ENCODE data around the gene SLC22A4.

The SLC22A4 gene

DNA sequence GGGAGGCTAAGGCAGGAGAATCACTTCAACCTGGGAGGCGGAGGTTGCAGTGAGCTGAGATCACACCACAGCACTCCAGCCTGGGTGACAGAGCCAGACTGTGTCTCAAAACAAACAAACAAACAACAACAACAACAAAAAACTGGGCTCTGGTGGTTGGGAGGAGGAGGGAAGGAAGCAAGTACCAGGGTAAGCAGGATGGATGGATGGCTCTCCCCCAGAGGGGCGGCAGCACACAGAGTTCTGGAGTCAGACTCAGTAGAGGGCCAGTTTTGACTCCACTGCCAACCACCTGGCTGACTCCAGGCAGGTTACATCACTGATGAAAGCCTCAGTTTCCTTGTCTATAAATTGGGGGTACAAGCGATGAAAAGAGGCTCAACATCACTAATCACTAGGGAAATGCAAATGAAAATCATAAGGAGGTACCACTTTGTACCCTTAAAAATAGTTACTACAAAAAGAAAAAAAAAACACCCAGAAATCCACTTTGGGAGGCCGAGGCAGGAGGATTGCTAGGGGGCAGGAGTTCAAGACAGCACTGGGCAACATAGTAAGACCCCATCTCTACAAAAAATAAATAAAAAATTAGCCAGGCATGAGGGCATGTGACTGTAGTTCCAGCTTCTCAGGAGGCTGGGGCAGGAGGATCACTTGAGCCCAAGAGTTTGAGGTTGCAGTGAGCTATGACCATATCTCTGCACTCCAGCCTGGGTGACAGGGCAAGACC lies 3.2 kb downstream of the SLC22A4 start:
- H3K4me3 Mint-ChIP-seq: no peak overlapping the region
- ATAC-seq (no peak), DNase-seq (no peak)
- H3K27ac Mint-ChIP-seq: no peak overlapping the region
- peaks cover 34% of the 10 kb centered on the region for H3K4me1 Mint-ChIP-seq
- H3K9me3 Mint-ChIP-seq: no peaks in the 10 kb centered on the region
- H3K36me3 Mint-ChIP-seq (ENCODE audit: low read depth): no peaks in the 10 kb centered on the region
- H3K27me3 Mint-ChIP-seq: no peaks in the 10 kb centered on the region

DNA sequence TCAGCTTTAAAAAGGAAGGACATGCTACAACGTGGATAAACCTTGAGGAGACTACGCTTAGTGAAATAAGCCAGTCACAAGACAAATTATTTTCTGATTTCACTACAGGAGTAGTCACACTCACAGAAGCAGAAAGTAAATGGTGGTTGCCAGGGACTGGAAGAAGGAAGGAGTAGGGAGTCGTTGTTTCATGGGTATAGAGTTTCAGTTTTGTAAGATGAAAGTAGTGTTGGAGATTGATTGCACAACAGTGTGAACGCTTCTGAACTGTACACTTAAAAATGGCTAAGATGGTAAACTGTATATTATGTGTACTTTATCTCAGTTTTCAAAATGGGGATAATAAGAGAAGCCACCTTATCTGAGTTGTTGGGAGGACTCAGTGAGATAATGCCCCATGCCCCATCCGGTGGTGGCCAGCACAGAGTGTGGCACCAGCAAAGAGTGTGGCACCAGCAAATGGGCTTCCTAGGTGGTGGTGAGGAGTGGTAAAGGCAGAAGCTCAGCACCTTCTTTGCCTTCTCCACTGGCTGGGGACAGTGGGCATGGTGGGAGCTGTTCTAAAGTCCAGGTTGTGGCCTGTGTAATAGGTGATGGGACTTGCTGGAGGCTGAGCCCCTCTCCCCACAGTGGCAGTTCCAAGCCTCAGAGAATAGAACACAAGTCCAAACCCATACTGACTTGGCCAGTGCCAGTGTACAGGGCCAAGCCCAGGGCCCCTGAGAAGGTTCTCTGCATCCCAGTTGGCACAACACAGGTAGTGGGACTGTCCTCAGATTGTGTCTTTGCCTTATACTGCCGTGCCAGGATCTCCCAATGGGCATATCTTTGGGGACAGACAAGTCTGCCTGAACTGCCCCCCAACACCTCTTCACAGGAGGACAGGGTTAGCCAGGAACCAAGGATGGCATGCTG lies 4.4 kb downstream of the SLC22A4 start:
- Mint-ChIP-seq H3K4me3 (no peak overlapping the region), H3K27me3 (no peaks in the 10 kb centered on the region), H3K36me3 (ENCODE audit: low read depth) (peaks cover 3% of the 10 kb centered on the region), H3K4me1 (peaks cover 26% of the 10 kb centered on the region), H3K27ac (no peak overlapping the region), H3K9me3 (no peaks in the 10 kb centered on the region)
- DNase-seq (no peak), ATAC-seq (no peak)

DNA sequence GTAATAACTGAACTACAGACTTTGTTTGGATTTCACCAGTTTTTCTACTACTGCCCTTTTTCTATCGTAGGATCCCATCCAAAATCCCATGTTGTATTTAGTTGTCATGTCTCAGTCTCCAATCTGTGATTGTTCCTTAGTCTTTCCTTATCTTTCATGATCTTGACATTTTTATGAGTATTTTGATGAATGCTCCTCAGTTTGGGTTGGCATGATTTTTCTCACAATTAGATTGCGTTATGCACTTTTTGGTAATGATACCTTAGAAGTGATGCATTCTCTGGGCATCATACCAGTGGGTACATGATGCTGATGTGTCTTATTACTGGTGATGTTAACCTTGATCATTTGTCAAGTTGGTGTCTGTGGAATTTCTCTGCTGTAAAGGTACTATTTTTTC lies 5.7 kb downstream of the SLC22A4 start:
- DNase-seq: no peak
- H3K9me3 Mint-ChIP-seq: peaks cover 8% of the 10 kb centered on the region
- H3K36me3 Mint-ChIP-seq (ENCODE audit: low read depth): peaks cover 7% of the 10 kb centered on the region
- no peak overlapping the region for H3K4me3 Mint-ChIP-seq
- H3K4me1 Mint-ChIP-seq: peaks cover 24% of the 10 kb centered on the region
- H3K27ac Mint-ChIP-seq: no peak overlapping the region
- H3K27me3 Mint-ChIP-seq: no peaks in the 10 kb centered on the region
- no peak for ATAC-seq

DNA sequence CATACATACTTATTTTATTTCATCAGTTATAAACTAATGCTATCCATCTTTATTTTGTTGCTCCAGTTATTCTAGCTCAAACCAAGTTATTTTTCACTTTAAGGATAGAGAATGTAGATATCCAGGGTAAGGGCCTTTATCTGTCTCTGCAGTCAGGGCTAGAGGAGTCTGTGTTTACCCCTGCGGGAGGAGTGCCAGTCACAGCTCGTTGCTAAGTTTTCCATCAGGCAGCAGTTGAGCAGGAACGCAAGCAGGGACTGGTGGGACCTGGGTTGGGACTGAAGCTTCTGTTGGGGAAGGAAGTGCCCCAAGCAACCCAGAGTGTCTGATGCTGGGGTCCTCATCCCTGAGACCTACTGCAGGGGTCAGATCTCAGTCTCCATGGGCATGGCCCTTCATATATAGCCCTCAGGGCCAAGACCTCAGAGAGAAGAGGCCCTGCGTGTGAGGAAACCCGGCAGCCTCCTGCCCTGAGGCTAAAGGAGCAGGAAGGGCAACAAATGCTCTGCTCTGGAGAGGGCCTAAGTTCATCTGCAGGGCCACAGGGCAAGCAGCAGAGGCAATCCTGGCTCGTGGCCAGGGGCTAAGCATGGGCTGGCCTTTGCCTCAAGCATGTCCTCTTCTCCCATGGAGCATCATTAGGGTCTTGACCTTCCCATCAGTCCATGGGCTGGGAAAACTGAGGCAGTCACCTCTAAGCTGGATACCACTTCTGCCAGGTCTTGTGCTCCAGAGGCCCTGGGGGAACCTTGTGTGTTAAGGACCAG lies 6.6 kb downstream of the SLC22A4 start:
- Mint-ChIP-seq H3K36me3 (ENCODE audit: low read depth) (peaks cover 11% of the 10 kb centered on the region), H3K4me1 (peaks cover 16% of the 10 kb centered on the region), H3K4me3 (no peak overlapping the region), H3K27me3 (no peaks in the 10 kb centered on the region), H3K27ac (no peak overlapping the region), H3K9me3 (peaks cover 14% of the 10 kb centered on the region)
- ATAC-seq: no peak
- no peak for DNase-seq

DNA sequence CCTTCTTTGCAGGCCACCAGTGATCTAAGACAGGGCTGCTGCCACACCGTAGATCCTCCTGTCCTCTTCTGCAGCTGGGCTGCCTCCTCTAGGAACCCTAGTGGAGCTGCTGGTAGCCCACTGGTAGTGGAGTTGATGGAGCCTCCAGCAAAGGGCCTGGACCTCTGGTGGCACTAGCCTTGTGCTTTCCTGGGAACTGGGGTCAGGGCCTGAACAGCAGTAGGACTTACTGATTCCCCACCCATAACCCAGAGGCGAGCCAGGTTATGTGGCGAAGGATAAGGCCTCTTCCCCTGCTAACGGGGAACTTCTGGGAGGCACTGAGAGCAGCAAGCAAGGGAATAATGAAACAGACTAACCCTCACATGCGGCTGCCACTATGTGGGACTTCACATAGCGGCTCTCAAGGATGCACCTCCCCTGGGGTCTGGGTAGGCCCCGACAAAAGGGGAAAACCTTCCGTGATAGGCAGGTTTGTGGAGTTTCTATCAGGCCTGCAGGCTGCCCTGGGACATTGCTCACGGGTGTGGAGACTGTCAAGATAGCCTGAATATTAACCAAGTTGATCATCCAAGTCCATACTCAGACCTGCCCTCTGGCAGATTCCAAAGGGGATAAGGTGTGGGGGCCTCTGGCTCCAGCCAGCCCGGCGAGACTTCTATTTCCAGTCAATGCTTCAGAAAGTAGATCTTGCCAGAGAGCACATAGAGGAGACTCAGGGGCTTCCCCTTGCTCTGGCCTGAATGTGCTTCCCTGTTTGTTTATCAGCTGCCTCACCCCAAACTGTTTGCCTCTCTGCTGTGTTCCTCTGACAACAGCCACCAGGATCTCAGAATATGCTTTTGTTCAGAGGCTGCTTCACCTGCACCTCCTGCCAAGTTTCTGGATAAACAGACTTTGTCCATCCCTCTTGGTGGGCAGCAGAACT lies 7.4 kb downstream of the SLC22A4 start:
- DNase-seq (no peak), ATAC-seq (no peak)
- H3K36me3 Mint-ChIP-seq (ENCODE audit: low read depth): peaks cover 11% of the 10 kb centered on the region
- no peak overlapping the region for H3K27ac Mint-ChIP-seq
- peaks cover 14% of the 10 kb centered on the region for H3K9me3 Mint-ChIP-seq
- no peak overlapping the region for H3K4me3 Mint-ChIP-seq
- H3K27me3 Mint-ChIP-seq: no peaks in the 10 kb centered on the region
- peaks cover 9% of the 10 kb centered on the region for H3K4me1 Mint-ChIP-seq

DNA sequence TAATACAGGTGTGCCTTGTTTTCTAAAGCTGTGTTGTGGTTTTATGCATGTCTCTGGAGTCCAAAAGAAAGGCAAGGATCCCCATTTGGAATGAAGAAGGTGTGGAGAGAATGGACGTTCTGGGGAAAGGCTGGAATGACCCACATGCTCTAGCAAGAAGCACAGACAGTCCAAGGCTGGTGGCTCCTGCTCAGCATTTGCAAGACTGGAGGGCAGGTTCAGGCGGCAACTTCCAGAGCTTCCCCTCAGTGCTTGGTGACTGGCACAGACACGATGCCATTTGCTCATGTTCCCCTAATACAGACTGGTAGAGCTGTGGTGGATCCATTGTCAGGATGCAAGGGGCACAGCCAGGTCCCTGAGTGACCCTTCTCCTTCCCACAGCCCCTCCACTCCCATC lies 8.2 kb downstream of the SLC22A4 start:
- ATAC-seq (no peak), DNase-seq (no peak)
- H3K36me3 Mint-ChIP-seq (ENCODE audit: low read depth): peaks cover 11% of the 10 kb centered on the region

DNA sequence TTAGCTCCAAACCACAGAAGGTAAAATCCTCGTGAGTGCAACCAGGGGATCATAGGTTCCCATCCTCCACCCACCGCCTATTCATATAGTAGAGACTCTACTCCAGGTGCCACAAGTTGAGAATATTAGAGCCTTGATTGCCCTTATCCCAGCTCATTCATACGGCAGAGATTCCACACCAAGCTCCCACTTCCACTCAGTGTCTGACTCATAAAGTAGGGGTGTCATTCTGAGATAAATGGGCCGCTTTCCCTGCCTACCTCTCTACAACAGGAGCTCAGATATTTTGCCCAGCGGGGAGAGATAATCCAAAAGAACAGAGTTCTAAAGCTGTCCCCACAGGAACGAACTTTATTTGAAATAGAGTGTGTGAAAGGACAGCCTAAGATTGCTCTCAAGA lies 9.4 kb downstream of the SLC22A4 start:
- no peaks in the 10 kb centered on the region for H3K4me1 Mint-ChIP-seq
- ATAC-seq: no peak
- peaks cover 14% of the 10 kb centered on the region for H3K9me3 Mint-ChIP-seq
- no peak overlapping the region for H3K27ac Mint-ChIP-seq
- H3K36me3 Mint-ChIP-seq (ENCODE audit: low read depth): peaks cover 11% of the 10 kb centered on the region
- H3K4me3 Mint-ChIP-seq: no peak overlapping the region
- no peaks in the 10 kb centered on the region for H3K27me3 Mint-ChIP-seq
- DNase-seq: no peak

More for the DNA sequence above, 8.2 kb downstream of the SLC22A4 start:
- Mint-ChIP-seq H3K4me1 (peaks cover 5% of the 10 kb centered on the region), H3K27me3 (no peaks in the 10 kb centered on the region), H3K27ac (no peak overlapping the region), H3K9me3 (peaks cover 14% of the 10 kb centered on the region), H3K4me3 (no peak overlapping the region)

DNA sequence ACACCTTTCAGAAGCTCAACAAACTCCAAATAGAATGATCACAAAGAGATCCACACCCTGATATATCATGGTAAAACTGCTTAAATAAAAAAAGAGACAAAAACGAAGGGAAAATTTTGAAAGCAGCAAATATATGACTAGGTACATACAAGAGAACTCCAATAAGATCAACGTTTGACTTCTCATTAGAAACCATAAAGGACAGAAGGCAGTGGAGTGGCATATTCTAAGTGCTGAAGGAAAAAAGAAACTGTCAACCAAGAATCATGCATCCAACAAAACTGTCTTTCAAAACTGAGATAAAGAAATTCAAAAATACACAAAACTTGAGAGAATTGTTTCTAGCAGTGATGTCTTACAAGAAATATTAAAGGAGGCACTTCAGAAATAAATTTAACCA lies 11.2 kb downstream of the SLC22A4 start:
- no peak for DNase-seq
- Mint-ChIP-seq H3K4me3 (no peak overlapping the region), H3K4me1 (no peaks in the 10 kb centered on the region), H3K36me3 (ENCODE audit: low read depth) (peaks cover 11% of the 10 kb centered on the region), H3K9me3 (peaks cover 14% of the 10 kb centered on the region), H3K27ac (no peak overlapping the region), H3K27me3 (no peaks in the 10 kb centered on the region)
- ATAC-seq: no peak

DNA sequence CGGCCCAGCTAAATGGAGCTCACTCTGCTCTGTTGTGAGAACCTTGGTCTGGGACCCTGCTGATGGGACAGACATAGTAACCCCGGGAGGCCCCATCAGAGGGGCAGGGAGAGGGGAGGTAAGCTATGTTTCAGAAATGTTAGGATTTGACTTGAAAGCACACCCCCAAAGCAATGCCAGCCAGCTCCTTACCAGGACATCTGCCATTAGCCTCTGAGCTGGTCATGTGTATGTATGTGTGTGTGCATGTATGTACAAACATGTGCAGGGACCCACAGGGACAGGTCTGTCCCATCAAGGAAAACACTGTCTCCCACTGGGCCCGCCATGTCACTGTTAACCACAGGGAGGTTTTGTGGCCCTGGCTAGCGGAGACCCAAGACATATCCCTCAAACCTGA lies 14.5 kb downstream of the SLC22A4 start:
- peaks cover 14% of the 10 kb centered on the region for H3K9me3 Mint-ChIP-seq
- no peak overlapping the region for H3K27ac Mint-ChIP-seq
- no peak overlapping the region for H3K4me3 Mint-ChIP-seq
- no peak for DNase-seq
- no peak for ATAC-seq
- no peaks in the 10 kb centered on the region for H3K4me1 Mint-ChIP-seq
- H3K36me3 Mint-ChIP-seq (ENCODE audit: low read depth): peaks cover 7% of the 10 kb centered on the region
- no peaks in the 10 kb centered on the region for H3K27me3 Mint-ChIP-seq

DNA sequence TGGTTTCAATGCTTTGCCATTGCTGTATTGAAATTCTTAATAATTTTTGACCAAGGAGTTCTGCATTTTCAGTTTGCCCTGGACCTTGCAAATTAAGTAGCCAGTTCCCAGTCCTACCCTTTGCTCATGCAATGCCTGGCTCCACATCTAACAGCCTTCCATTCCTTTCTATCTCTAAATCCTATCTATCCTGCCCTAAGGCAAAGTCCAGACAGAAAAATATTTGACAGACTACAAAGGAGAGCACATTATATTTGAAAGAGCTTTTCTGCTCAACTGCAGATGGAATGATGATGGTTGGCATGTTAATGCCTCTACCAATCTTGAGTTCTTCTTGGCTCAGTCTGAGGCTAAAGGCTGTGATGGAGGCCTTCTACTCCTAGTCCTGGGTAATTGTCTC lies 15.5 kb downstream of the SLC22A4 start:
- ATAC-seq (no peak), DNase-seq (no peak)
- H3K9me3 Mint-ChIP-seq: peaks cover 7% of the 10 kb centered on the region
- no peaks in the 10 kb centered on the region for H3K27me3 Mint-ChIP-seq
- no peak overlapping the region for H3K4me3 Mint-ChIP-seq
- H3K36me3 Mint-ChIP-seq (ENCODE audit: low read depth): peaks cover 4% of the 10 kb centered on the region
- H3K4me1 Mint-ChIP-seq: no peaks in the 10 kb centered on the region
- no peak overlapping the region for H3K27ac Mint-ChIP-seq

DNA sequence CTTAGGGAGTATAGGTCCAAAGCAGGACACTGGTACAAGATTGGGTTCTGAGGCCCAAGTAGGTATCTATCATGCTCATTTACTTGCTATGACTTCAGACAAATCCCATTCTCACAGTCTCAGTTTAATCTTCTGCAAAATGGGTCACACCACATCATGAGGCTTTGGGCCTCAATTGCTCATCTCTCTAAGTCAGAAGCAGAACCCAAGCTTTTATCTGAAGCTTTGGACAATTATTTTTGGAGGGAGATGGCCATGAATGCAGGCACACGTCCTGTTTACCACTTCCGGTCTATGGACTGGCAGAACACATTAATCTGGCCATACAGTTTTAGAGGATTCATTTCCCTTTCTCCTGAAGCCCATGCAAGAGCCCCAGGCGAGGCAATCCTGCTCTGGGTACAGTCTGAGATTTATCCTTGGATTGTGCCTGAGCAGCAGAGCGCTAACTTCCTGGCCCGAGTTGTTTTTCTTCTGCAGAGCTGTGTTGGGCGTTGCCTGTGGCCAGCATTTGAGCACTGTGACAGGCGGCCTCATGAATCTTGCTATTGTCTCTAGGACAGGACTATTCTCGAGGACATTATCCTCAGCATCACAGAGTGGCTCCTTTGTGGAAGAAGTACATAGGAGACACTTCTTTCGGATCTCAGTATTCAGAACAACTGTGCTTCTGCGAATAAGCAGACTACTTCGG lies 16.1 kb downstream of the SLC22A4 start:
- DNase-seq: no peak
- no peak for ATAC-seq
- no peak overlapping the region for H3K27ac Mint-ChIP-seq
- no peaks in the 10 kb centered on the region for H3K27me3 Mint-ChIP-seq
- no peak overlapping the region for H3K4me3 Mint-ChIP-seq
- peaks cover 1% of the 10 kb centered on the region for H3K36me3 Mint-ChIP-seq (ENCODE audit: low read depth)
- peaks cover 2% of the 10 kb centered on the region for H3K9me3 Mint-ChIP-seq
- H3K4me1 Mint-ChIP-seq: no peaks in the 10 kb centered on the region

DNA sequence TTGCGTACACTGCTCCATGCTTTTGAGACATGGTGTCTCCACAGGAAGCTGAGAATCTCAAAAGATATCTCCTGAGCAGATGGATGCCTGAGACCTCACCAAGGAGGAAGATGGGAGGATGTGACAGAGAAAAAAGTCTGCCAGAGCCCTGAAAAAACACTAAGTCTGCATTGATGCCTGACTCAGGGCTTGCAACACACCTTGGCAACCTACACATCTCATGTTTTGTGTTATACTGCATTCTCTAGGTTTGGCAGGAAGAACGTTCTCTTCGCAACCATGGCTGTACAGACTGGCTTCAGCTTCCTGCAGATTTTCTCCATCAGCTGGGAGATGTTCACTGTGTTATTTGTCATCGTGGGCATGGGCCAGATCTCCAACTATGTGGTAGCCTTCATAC lies 19.2 kb downstream of the SLC22A4 start:
- ATAC-seq (no peak), DNase-seq (no peak)
- Mint-ChIP-seq H3K9me3 (no peaks in the 10 kb centered on the region), H3K27me3 (no peaks in the 10 kb centered on the region), H3K36me3 (ENCODE audit: low read depth) (no peaks in the 10 kb centered on the region), H3K4me3 (no peak overlapping the region), H3K4me1 (no peaks in the 10 kb centered on the region), H3K27ac (no peak overlapping the region)

DNA sequence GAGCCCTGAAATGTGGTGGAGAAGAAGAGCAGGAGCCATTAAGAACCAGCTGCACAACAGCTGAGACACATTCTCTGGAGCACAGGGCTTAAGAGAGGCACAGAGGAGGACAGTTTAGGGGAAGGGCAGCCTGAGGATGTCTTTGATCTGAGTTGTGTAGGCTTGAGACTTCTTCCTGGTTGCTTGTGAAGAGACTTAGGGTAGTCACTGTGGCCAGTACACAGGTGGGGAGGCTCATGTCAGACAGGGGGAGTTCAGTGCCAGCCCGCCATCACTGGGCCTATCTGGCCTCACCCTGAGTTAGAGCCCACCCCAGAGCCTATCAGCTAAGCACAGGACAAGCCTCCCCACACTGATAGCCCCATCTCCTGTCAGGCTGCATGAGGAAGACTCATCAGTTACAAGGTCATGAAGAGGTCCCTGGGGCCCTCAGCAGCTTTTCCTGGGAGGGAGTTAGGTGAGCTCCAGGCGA lies 19.8 kb downstream of the SLC22A4 start:
- Mint-ChIP-seq H3K27me3 (no peaks in the 10 kb centered on the region), H3K4me1 (no peaks in the 10 kb centered on the region), H3K9me3 (no peaks in the 10 kb centered on the region), H3K4me3 (no peak overlapping the region), H3K36me3 (ENCODE audit: low read depth) (no peaks in the 10 kb centered on the region), H3K27ac (no peak overlapping the region)
- ATAC-seq: no peak
- no peak for DNase-seq

All from activated naive CD8-positive, alpha-beta T cell treated with anti-CD3 and anti-CD28 coated beads, Interleukin-2, amount 50 U/mL, for 24 hours (primary cell).